NB4 (cell line): ENCODE data around the gene PLAC8L1.

Experiments
- DNase-seq: peaks from one replicate; pipeline ENCODE4 v3.0.0; 2010; ENCODE audit warnings: low read depth
- H3K4me3 ChIP-seq: one replicate; pipeline ENCODE4 v1.5.1; 2011; ENCODE audit warnings: mild to moderate bottlenecking, low read depth, low read length, moderate library complexity
- MYC ChIP-seq: IDR thresholded peaks from 2 replicates; pipeline ENCODE4 v1.6.1; 2011; ENCODE audit warnings: low read depth, low read length
- POLR2A ChIP-seq: IDR thresholded peaks from 2 replicates; pipeline ENCODE4 v1.6.1; 2011; ENCODE audit warnings: mild to moderate bottlenecking; ENCODE audit not compliant: insufficient read length; ENCODE audit errors: extremely low read depth
- TF ChIP-seq, protein P1 (sequence below): IDR thresholded peaks from one replicate; pipeline ENCODE4 v1.5.1; 2012; ENCODE audit warnings: low read depth, low read length
- TF ChIP-seq, protein P2 (sequence below): IDR thresholded peaks from 2 replicates; pipeline ENCODE4 v1.6.1; 2011; ENCODE audit warnings: low read depth, low read length

PLAC8L1 gene

DNA sequence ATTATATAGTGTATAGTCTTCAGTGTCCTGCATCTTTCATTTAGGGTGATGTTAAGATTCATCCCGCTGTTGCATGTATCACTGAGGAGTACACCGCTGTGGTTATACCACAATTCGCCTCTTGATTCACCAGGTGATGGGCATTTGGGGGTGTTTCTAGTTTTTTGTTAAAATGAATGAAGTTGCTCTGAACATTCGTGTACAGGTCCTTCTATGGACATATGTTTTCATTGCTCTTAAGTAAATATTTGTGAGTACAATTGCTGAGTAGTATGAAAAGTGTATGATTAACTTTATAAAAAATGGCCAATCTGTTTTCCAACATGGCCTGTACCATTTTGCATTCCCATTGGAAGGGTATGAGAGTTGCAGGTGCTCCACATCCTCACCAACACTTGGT lies 61.7 kb downstream of the PLAC8L1 start:
- H3K4me3 ChIP-seq: no peak overlapping the region
- TF ChIP-seq POLR2A: no peak
- TF ChIP-seq, protein P1, sequence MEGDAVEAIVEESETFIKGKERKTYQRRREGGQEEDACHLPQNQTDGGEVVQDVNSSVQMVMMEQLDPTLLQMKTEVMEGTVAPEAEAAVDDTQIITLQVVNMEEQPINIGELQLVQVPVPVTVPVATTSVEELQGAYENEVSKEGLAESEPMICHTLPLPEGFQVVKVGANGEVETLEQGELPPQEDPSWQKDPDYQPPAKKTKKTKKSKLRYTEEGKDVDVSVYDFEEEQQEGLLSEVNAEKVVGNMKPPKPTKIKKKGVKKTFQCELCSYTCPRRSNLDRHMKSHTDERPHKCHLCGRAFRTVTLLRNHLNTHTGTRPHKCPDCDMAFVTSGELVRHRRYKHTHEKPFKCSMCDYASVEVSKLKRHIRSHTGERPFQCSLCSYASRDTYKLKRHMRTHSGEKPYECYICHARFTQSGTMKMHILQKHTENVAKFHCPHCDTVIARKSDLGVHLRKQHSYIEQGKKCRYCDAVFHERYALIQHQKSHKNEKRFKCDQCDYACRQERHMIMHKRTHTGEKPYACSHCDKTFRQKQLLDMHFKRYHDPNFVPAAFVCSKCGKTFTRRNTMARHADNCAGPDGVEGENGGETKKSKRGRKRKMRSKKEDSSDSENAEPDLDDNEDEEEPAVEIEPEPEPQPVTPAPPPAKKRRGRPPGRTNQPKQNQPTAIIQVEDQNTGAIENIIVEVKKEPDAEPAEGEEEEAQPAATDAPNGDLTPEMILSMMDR: no peak
- DNase-seq: no peak

DNA sequence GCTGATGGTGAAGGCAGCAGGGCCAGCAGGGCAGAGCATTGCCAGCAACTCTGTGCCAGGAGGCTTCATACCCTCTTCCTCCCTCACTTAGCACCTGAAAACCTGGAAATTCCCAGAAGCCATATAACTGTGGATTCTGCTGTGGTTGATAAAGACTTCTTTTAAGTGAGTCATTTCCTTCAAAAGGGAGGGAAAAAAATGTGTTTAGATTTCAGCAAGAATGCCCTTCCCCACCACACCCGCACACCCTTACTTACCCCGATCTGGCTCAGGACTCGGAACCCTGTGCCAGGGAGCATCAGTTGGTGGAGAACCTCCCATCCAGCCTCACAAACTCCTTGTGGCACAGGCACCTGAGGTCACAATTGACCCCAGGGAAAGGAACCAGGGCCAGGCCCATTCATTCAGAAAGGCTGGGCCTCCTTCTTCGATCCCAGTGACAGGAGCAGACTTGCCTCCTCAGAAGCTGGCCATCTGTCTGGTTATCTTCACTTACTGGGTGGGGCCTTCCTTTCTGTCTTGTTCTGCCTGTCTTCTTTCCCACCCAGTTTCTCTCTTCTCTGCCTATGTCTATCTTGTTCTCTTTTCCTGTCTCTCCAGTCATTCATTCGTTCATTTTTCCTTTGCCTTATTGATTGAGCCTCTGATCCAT lies 62.6 kb downstream of the PLAC8L1 start:
- TF ChIP-seq POLR2A: no peak
- TF ChIP-seq, protein P2, sequence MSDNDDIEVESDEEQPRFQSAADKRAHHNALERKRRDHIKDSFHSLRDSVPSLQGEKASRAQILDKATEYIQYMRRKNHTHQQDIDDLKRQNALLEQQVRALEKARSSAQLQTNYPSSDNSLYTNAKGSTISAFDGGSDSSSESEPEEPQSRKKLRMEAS: no peak
- TF ChIP-seq, protein P1: no peak
- TF ChIP-seq MYC: no peak
- DNase-seq: no peak
- H3K4me3 ChIP-seq: no peak overlapping the region

DNA sequence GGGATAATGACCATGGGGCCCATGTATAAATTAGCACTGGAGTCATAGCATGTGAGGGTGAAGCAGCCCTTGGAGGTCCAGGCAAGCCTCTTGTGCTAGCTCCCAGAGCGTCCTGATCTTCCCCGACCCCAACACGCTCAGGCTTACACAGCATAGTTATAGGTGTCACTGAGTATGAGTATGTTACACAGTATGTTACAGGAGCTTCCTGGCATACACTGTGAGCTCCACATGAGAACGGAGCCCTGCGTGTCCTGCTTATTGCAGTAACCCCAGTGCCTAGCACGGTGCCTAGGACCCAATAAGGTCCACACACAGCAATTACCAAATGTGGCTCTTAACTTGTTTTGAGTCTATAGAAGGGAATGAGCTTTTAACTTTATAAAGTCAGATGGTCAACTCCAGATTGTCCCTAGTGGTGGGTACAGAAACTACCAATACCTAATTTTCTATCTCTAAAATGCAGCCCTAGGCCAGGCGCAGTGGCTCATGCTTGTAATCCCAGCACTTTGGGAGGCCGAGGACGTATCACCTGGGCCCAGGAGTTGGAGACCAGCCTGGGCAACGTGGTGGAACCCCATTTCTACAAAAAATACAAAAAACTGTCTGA lies 64.1 kb downstream of the PLAC8L1 start:
- TF ChIP-seq, protein P1: peak; percentile 30
- TF ChIP-seq MYC: no peak
- TF ChIP-seq, protein P2: no peak
- H3K4me3 ChIP-seq: no peak overlapping the region
- peak; percentile 18 for DNase-seq

DNA sequence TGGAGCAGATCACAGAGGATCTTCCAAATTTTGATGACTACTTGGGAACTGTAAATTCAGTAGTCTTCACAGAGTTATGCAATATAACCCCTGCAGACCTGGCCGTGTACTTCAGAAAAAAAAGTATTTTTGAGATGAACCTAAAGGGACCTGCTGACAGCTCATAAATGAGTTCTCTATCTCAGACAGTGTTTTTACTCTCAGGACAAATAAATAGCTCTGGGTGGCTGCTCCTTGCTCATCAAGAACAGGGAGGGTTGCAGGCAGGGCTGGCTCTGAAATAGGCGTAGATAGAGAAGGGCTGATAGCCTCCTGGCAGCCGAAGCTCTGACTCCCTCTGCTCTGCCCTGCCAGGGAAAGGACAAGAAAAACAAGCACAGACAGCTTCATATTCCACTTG lies 64.8 kb downstream of the PLAC8L1 start:
- H3K4me3 ChIP-seq: no peak overlapping the region
- TF ChIP-seq, protein P2: no peak
- TF ChIP-seq, protein P1: no peak
- TF ChIP-seq MYC: no peak
- TF ChIP-seq POLR2A: no peak
- DNase-seq: no peak

DNA sequence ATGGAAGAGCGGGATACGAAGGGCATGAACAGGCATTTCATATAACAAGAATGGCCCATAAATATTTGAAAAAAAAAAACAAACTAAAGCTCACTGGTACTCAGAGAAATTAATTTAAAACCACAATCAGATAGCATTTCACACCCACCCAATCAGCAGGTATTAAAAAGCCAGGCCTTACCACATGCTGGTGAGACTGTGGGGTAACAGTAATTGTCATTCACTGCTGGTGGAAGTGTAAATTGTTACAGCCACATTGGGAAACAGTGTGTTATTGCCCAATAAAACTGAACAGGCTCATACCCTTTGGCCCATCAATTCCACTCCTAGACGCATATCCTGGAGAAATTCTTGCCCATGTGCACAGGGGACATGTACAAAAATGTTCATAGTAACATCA lies 66.0 kb downstream of the PLAC8L1 start:
- TF ChIP-seq MYC (no peak), POLR2A (no peak)
- TF ChIP-seq, protein P1: no peak
- TF ChIP-seq, protein P2: peak; percentile 26; the same call in 1 of the 2 replicates
- no peak overlapping the region for H3K4me3 ChIP-seq
- peak; percentile 73 for DNase-seq

DNA sequence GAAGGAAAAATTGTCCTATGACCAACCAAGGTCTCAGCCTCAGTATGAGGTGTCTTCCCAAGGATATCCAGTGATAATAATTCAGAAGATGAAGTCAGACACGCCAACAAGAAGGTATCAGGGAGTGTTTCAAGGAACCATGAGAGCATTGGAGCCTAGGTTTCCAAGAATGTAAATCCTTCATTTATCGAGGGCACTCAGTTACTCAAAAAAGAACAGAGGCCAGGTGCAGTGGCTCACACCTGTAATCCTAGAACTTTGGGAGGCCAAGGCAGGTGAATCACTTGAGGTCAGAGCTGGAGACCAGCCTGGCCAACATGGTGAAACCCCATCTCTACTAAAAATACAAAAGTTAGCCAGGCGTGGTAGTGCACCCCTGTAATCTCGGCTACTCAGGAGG lies 70.8 kb downstream of the PLAC8L1 start:
- no peak overlapping the region for H3K4me3 ChIP-seq
- TF ChIP-seq POLR2A (no peak), MYC (no peak)
- TF ChIP-seq, protein P2: no peak
- TF ChIP-seq, protein P1: no peak

More for the DNA sequence above, 70.8 kb downstream of the PLAC8L1 start:
- no peak for DNase-seq
